HEK293 (cell line): Measurements from ENCODE around the gene TBPL1.
A peak's percentile ranks its signal among the peaks of the same experiment; 100 is the strongest.

ENCODE experiments used
- BCL11A ChIP-seq: fragments of 450-650 bp; formaldehyde crosslinking; IDR thresholded peaks from 2 replicates; pipeline ENCODE4 v1.5.1; 2016; ENCODE audit warnings: low read depth, missing biosample characterization, missing genetic modification characterization
- GLI2 ChIP-seq: fragments of 450-650 bp; formaldehyde crosslinking; IDR thresholded peaks from 2 replicates; pipeline ENCODE4; 2017; ENCODE audit warnings: missing biosample characterization, missing genetic modification characterization, low read depth, borderline replicate concordance
- KLF1 ChIP-seq: fragments of 450-650 bp; formaldehyde crosslinking; IDR thresholded peaks from 2 replicates; pipeline ENCODE4 v1.5.1; 2016; ENCODE audit warnings: missing biosample characterization, missing genetic modification characterization
- REST ChIP-seq: fragments of 450-650 bp; formaldehyde crosslinking; IDR thresholded peaks from 2 replicates; pipeline ENCODE4 v1.5.1; 2016; ENCODE audit warnings: missing biosample characterization, missing genetic modification characterization
- SP7 ChIP-seq: fragments of 450-650 bp; formaldehyde crosslinking; IDR thresholded peaks from 2 replicates; pipeline ENCODE4 v1.5.1; 2016; ENCODE audit warnings: missing biosample characterization, missing genetic modification characterization
- YY2 ChIP-seq: fragments of 450-650 bp; formaldehyde crosslinking; IDR thresholded peaks from 2 replicates; pipeline ENCODE4 v1.5.1; 2016; ENCODE audit warnings: missing biosample characterization, missing genetic modification characterization
- ZBTB21 ChIP-seq: fragments of 450-650 bp; formaldehyde crosslinking; IDR thresholded peaks from 2 replicates; pipeline ENCODE4 v1.5.1; 2017; ENCODE audit warnings: missing biosample characterization, missing genetic modification characterization
- ZBTB7A ChIP-seq: fragments of 450-650 bp; formaldehyde crosslinking; IDR thresholded peaks from 2 replicates; pipeline ENCODE4 v1.5.1; 2016; ENCODE audit warnings: low read depth, missing biosample characterization, missing genetic modification characterization
- ZNF140 ChIP-seq: fragments of 450-650 bp; formaldehyde crosslinking; IDR thresholded peaks from 2 replicates; pipeline ENCODE4 v1.5.1; 2016; ENCODE audit warnings: missing biosample characterization, missing genetic modification characterization
- ZNF169 ChIP-seq: fragments of 450-650 bp; formaldehyde crosslinking; IDR thresholded peaks from 2 replicates; pipeline ENCODE4 v1.5.1; 2016; ENCODE audit warnings: missing biosample characterization, missing genetic modification characterization
- ZNF223 ChIP-seq: fragments of 450-650 bp; formaldehyde crosslinking; IDR thresholded peaks from 2 replicates; pipeline ENCODE4 v1.5.1; 2016; ENCODE audit warnings: missing biosample characterization, missing genetic modification characterization
- ZNF266 ChIP-seq: fragments of 450-650 bp; formaldehyde crosslinking; IDR thresholded peaks from 2 replicates; pipeline ENCODE4 v1.5.1; 2016; ENCODE audit warnings: missing biosample characterization, missing genetic modification characterization, low read depth
- ZNF311 ChIP-seq: fragments of 450-650 bp; formaldehyde crosslinking; IDR thresholded peaks from 2 replicates; pipeline ENCODE4 v1.5.1; 2017; ENCODE audit warnings: missing biosample characterization, missing genetic modification characterization, borderline replicate concordance
- ZNF354C ChIP-seq: fragments of 450-650 bp; formaldehyde crosslinking; IDR thresholded peaks from 2 replicates; pipeline ENCODE4 v1.5.1; 2016; ENCODE audit warnings: missing biosample characterization, missing genetic modification characterization, low read depth, borderline replicate concordance
- ZNF37A ChIP-seq: fragments of 450-650 bp; IDR thresholded peaks from 2 replicates; pipeline ENCODE4 v1.5.1; 2018; ENCODE audit warnings: missing biosample characterization, missing genetic modification characterization
- ZNF416 ChIP-seq: fragments of 450-650 bp; formaldehyde crosslinking; IDR thresholded peaks from 2 replicates; pipeline ENCODE4 v1.5.1; 2016; ENCODE audit warnings: missing biosample characterization, missing genetic modification characterization
- ZNF529 ChIP-seq: fragments of 450-650 bp; formaldehyde crosslinking; IDR thresholded peaks from 2 replicates; pipeline ENCODE4 v1.5.1; 2017; ENCODE audit warnings: missing genetic modification characterization, missing biosample characterization; ENCODE audit not compliant: insufficient replicate concordance
- ZNF544 ChIP-seq: fragments of 450-650 bp; formaldehyde crosslinking; IDR thresholded peaks from 2 replicates; pipeline ENCODE4 v1.5.0; 2017; ENCODE audit warnings: missing biosample characterization, missing genetic modification characterization
- ZNF548 ChIP-seq: fragments of 450-650 bp; formaldehyde crosslinking; IDR thresholded peaks from 2 replicates; pipeline ENCODE4 v1.5.1; 2016; ENCODE audit warnings: missing biosample characterization, missing genetic modification characterization
- ZNF621 ChIP-seq: fragments of 450-650 bp; formaldehyde crosslinking; IDR thresholded peaks from 2 replicates; pipeline ENCODE4 v1.5.1; 2017; ENCODE audit warnings: missing biosample characterization, missing genetic modification characterization
- ZNF626 ChIP-seq: fragments of 450-650 bp; sonication (Bioruptor Pico); formaldehyde crosslinking; IDR thresholded peaks from 2 replicates; pipeline ENCODE4 v1.5.1; 2018; ENCODE audit warnings: missing biosample characterization, missing genetic modification characterization, inconsistent platforms
- ZNF664 ChIP-seq: fragments of 450-650 bp; formaldehyde crosslinking; IDR thresholded peaks from 2 replicates; pipeline ENCODE4 v1.5.1; 2016; ENCODE audit warnings: missing biosample characterization, missing genetic modification characterization
- ZNF677 ChIP-seq: fragments of 450-650 bp; IDR thresholded peaks from 2 replicates; pipeline ENCODE4 v1.5.0; 2018; ENCODE audit warnings: missing biosample characterization, mild to moderate bottlenecking, missing genetic modification characterization, moderate library complexity
- ZNF692 ChIP-seq: fragments of 450-650 bp; formaldehyde crosslinking; IDR thresholded peaks from 2 replicates; pipeline ENCODE4 v1.5.1; 2016; ENCODE audit warnings: missing biosample characterization, missing genetic modification characterization
- ZNF707 ChIP-seq: fragments of 450-650 bp; formaldehyde crosslinking; IDR thresholded peaks from 2 replicates; pipeline ENCODE4 v1.5.1; 2016; ENCODE audit warnings: missing biosample characterization, missing genetic modification characterization
- ZNF747 ChIP-seq: fragments of 450-650 bp; formaldehyde crosslinking; IDR thresholded peaks from 2 replicates; pipeline ENCODE4 v1.5.1; 2016; ENCODE audit warnings: missing biosample characterization, missing genetic modification characterization
- ZNF785 ChIP-seq: fragments of 450-650 bp; formaldehyde crosslinking; IDR thresholded peaks from 2 replicates; pipeline ENCODE4 v1.5.1; 2016; ENCODE audit warnings: missing biosample characterization, missing genetic modification characterization
- ZNF843 ChIP-seq: fragments of 450-650 bp; formaldehyde crosslinking; IDR thresholded peaks from 2 replicates; pipeline ENCODE4 v1.5.1; 2016; ENCODE audit warnings: missing biosample characterization, missing genetic modification characterization
- ZSCAN30 ChIP-seq: fragments of 450-650 bp; IDR thresholded peaks from 2 replicates; pipeline ENCODE4 v1.5.1; 2018; ENCODE audit warnings: missing biosample characterization, mild to moderate bottlenecking, missing genetic modification characterization, moderate library complexity
- TF ChIP-seq, protein P1 (sequence below): fragments of 450-650 bp; formaldehyde crosslinking; IDR thresholded peaks from 2 replicates; pipeline ENCODE4 v1.5.1; 2016; ENCODE audit warnings: missing biosample characterization, missing genetic modification characterization
- TF ChIP-seq, protein P2 (sequence below): fragments of 450-650 bp; formaldehyde crosslinking; IDR thresholded peaks from 2 replicates; pipeline ENCODE4 v1.5.1; 2017; ENCODE audit warnings: missing biosample characterization, missing genetic modification characterization
- TF ChIP-seq, protein P3 (sequence below): fragments of 450-650 bp; formaldehyde crosslinking; IDR thresholded peaks from 2 replicates; pipeline ENCODE4 v1.5.1; 2017; ENCODE audit warnings: missing biosample characterization, missing genetic modification characterization

The TBPL1 gene

GRCh38 chr6:133952815-133953633 lies at the start of gene TBPL1 (continued):
- TF ChIP-seq ZSCAN30 (tag by site-specific recombination) = peak; percentile 85
- no peak for TF ChIP-seq ZNF747 (tag by site-specific recombination)
- peak; percentile 77 for TF ChIP-seq KLF1 (tag by site-specific recombination)
- TF ChIP-seq ZNF37A (tag by site-specific recombination) = 0 out of 2 replicates have a peak, but pooled peaks have one; percentile 33
- TF ChIP-seq ZNF785 (tag by site-specific recombination) = no peak
- peak; percentile 72 for TF ChIP-seq ZNF843 (tag by site-specific recombination)
- no peak for TF ChIP-seq ZNF664 (tag by site-specific recombination)
- TF ChIP-seq YY2 (tag by site-specific recombination) = peak; percentile 50; the same call in 1 of the 2 replicates
- TF ChIP-seq, protein P1, sequence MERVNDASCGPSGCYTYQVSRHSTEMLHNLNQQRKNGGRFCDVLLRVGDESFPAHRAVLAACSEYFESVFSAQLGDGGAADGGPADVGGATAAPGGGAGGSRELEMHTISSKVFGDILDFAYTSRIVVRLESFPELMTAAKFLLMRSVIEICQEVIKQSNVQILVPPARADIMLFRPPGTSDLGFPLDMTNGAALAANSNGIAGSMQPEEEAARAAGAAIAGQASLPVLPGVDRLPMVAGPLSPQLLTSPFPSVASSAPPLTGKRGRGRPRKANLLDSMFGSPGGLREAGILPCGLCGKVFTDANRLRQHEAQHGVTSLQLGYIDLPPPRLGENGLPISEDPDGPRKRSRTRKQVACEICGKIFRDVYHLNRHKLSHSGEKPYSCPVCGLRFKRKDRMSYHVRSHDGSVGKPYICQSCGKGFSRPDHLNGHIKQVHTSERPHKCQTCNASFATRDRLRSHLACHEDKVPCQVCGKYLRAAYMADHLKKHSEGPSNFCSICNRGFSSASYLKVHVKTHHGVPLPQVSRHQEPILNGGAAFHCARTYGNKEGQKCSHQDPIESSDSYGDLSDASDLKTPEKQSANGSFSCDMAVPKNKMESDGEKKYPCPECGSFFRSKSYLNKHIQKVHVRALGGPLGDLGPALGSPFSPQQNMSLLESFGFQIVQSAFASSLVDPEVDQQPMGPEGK (tag by site-specific recombination) = peak; percentile 98
- no peak for TF ChIP-seq ZNF311 (tag by site-specific recombination)
- no peak for TF ChIP-seq ZBTB7A
- peak; percentile 82 for TF ChIP-seq SP7 (tag by site-specific recombination)
- no peak for TF ChIP-seq GLI2 (tag by site-specific recombination)
- TF ChIP-seq ZNF416 (tag by site-specific recombination) = no peak
- TF ChIP-seq, protein P2, sequence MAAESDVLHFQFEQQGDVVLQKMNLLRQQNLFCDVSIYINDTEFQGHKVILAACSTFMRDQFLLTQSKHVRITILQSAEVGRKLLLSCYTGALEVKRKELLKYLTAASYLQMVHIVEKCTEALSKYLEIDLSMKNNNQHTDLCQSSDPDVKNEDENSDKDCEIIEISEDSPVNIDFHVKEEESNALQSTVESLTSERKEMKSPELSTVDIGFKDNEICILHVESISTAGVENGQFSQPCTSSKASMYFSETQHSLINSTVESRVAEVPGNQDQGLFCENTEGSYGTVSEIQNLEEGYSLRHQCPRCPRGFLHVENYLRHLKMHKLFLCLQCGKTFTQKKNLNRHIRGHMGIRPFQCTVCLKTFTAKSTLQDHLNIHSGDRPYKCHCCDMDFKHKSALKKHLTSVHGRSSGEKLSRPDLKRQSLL (tag by site-specific recombination) = no peak
- TF ChIP-seq ZNF266 (tag by site-specific recombination) = no peak
- TF ChIP-seq, protein P3, sequence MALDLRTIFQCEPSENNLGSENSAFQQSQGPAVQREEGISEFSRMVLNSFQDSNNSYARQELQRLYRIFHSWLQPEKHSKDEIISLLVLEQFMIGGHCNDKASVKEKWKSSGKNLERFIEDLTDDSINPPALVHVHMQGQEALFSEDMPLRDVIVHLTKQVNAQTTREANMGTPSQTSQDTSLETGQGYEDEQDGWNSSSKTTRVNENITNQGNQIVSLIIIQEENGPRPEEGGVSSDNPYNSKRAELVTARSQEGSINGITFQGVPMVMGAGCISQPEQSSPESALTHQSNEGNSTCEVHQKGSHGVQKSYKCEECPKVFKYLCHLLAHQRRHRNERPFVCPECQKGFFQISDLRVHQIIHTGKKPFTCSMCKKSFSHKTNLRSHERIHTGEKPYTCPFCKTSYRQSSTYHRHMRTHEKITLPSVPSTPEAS = no peak
- no peak for TF ChIP-seq REST (tag by site-specific recombination)
- TF ChIP-seq ZNF677 (tag by site-specific recombination) = no peak
- TF ChIP-seq ZNF626 (tag by site-specific recombination) = no peak
- no peak for TF ChIP-seq ZNF707 (tag by site-specific recombination)
- TF ChIP-seq ZBTB21 (tag by site-specific recombination) = peak; percentile 50; the same call in 1 of the 2 replicates
- no peak; the same call in 1 of the 2 replicates for TF ChIP-seq BCL11A (tag by site-specific recombination)
- TF ChIP-seq ZNF169 (tag by site-specific recombination) = no peak
- TF ChIP-seq ZNF544 = no peak
- TF ChIP-seq ZNF621 (tag by site-specific recombination) = no peak
- TF ChIP-seq ZNF548 = no peak
- TF ChIP-seq ZNF354C = no peak
- peak; percentile 75 for TF ChIP-seq ZNF692
- no peak for TF ChIP-seq ZNF529 (tag by site-specific recombination)
- no peak for TF ChIP-seq ZNF223 (tag by site-specific recombination)
- no peak for TF ChIP-seq ZNF140
